Stimulated activated CD8-positive, alpha-beta memory T cell treated with anti-CD3 and anti-CD28 coated beads, Interleukin-4, amount 100 ng/mL, for 4 hours (primary cell): Measurements from ENCODE around the gene DALRD3.
"Not testable (repeated sequence)": the region's sequence is repeated elsewhere in the genome, so short reads cannot be mapped to it uniquely, and the experiment has no call there.

Experiments used
- DNase-seq, 2 donors: peaks; one replicate each; pipeline ENCODE4 v3.0.0-alpha.2; 2020; ENCODE audit warnings: low read depth in 2 of 2, low spot score in 1 of 2

The DALRD3 gene

DNA sequence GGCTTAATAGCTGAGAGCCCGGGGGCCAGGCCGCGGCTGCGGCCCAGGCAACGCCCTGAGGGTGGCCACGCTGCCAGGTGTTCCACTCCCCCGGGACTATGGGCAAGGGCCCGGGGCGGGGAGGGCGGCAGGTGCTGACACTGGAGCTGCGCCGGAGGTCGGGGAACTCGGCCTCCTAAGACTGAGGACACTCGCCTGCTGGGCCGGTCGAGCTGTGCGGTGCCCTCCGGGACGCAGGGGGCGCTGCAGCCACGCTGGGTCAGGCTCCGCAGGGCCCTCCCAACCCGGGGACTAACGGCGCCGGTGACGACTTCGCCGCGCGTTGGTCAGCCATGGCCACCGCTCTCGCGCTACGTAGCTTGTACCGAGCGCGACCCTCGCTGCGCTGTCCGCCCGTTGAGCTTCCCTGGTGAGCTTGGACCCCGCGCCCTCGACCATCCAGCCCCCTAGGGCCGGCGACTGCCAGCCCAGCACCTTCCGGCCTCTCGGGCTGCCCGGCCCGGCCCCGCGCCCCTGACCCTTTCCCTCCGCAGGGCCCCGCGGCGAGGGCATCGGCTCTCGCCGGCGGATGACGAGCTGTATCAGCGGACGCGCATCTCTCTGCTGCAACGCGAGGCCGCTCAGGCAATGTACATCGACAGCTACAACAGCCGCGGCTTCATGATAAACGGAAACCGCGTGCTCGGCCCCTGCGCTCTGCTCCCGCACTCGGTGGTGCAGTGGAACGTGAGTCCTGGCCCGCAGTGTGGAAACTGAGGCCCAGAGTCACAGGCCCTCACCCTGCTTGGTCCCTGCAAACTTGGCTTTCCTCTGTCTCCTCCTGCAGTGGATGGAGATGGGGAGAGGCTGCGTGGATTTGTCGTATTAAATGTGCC is 3.7 kb upstream of the DALRD3 start, which contains the start of gene NDUFAF3:
Gene NDUFAF3 (plus strand): TSS at position 309 of the 875 bp plus-strand sequence. CDS start 24 bp downstream, at position 333.
- peak; percentile 74 to 81 for DNase-seq

DNA sequence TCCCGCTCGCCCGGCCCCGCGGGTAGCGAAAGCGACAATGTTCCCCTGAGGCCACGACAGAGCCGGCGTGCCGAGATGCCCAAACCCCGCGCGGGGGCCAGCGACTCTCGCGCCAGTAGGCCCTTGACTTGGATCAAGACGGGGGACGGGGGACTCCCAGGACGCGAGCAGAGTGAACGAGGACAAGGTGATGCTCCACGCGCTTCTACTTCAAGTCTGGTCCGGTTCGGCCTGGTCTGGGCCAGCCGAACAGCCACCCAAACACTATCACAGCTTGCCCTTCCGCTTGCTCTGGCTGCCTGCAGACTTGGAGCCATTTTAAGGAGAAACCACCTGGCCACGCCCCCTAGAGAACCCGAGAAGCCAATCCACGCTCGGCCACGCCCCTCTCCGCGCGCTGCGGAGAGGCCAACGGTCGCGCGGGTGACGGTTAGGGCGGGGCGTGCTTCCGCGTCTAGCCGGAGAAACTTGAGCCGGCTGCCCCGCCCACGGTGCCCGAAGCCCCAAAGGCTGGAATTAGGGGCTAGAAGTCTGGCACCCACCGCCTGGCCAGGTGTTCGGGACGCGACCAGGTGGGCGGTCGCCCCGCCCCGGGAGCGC is 2.9 kb upstream of the DALRD3 start:
- peak; percentile 94 to 96 for DNase-seq

DNA sequence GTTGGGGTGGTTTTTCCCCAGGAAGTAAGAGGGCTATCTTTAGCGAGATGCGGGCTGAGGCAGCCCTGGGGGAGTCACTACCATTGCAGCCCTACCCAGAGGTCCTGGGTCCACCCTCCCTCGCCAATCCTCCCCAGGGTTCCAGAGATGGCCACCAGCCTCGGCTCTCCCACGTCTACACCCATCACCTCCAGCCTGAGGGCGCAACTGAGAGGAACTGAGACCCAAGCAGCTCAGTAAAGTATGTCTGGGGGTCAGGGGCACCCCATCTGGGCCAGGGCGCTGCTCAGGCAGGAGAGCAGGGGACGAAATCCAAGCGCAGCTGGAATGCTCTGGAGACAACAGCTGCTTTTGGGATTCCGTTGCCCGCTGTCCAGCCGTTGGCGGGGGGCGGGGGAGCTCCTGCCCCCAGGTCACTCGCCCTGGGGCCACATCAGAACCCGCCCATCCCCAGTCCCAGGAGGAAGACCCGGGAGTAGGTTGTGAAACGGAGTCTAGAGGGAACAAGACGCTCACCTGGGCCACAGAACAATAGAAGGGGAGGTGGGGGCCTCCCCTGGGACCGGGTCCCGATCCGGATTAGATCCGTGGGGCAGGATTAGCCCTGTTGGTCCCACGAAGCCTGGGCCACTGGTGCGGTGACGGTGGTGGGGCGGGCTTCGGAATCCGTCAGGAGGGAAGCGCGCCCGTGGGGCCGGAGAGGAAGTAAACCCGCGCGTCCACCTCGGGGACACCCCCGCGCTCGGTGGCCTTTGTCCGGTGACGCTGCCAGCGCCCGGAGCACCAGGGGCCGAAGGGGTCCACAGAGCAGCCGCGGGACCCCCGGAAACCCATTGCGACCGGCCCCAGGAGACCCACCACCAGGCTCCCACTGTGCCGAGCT is 2.2 kb upstream of the DALRD3 start:
- no peak for DNase-seq

DNA sequence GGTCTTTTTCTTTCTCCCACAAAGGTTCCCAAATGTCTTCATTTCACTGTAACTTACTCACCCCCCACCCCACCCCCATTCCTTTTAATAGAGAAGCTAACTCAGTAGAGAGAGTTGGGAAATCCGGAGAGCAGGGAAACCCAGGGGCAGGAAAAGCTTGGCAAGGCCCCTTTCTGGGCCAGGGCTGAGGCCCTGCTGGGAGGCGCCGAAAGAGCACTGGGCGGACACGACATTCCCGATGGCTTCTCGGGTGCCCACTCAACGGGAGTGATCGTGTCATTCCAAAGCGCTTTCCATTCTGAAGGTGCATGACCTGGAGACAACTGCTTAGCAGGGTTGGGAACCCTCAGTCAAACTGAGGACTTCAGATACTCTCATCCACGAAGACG is 1.6 kb upstream of the DALRD3 start:
- no peak for DNase-seq

DNA sequence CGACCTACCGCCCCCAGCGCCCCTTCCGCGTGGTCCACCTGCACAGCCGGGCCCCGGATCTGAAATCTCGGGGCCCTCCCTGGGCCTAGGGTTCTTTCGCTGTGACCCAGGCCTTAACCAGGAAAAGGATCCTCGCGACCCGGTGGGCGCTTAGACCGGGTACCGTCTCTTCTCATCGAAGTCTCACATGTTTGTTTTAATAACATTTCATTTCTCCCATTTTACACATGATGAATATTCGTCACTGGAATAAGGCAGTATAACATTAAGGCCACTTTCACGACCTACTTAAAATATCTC is 277 bp upstream of the DALRD3 start:
- DNase-seq, result no peak

DNA sequence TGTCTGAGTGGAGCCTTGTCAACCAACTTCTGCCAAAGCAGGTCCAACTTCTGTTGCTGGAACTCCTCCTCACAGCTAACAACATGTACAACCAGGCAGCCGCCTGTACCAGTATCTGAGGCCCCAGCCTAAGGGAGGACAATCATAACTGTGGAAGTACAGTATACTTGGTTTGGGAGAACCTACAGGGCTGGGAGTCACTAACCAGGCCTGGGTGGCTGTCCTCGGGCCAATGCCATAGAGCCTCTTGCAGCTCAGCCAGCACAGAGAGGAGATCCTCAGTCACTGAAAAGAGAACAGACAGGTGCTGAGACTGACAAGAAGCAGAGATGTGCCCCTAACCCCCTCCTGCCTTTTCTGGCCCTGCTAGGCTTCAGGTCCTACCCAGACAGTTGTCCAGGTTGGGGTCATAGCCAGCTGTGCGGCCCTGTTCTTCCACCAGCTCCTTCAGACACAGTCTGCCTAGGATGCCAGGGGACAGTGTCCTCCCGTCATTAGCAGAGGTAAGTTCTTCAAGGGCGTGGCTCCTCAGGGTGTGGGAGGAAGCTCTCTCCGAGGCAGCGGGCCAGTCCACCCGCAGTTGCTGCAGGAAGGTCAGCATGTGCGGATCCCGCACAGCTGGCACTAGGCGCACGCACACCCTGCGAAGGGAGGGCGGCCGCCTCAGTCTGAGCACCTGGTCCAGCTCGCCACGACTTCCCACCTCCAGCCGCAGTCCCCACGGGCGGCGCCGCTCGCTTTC is 980 bp downstream of the DALRD3 start:
- DNase-seq, result no peak

DNA sequence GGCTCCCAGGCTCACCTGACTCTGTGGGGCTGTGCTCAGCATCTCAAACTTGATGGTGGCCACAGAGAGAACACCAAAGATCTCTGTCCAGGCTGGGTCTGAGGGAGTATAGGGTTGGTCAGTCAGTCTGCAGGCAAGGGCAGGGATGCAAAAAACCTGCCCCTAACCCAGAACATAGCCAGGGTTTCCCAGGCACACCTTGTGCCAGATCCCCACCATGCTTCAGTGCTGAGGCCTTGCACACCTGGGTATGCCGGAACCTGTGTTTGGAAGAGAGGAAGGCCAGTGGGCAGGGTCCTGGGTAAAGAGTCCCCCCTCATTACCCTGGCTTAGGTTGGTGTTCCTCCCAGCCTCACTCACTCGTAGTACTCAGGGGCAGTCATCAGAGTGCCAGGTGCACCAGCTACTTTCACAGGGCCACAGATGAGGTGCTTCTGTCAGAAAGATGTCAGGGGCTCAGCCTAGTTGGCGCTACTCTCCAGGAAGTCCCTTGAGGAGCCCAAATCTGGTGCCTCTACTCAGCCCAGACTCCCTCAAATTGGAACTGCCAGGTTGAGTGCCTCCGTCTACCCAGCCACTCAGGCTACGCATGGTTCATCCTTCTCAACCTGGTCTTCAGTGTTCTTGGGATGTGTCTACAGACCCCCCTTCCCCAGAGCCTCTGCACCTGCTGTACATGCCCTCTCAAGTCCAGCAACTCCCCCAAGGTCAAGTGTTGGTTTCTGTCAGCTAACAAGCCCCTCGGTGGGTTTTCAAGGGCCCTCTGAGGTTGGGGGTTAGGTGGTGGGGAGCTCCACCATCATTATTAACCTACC is 1.8 kb downstream of the DALRD3 start:
- DNase-seq, result no peak

DNA sequence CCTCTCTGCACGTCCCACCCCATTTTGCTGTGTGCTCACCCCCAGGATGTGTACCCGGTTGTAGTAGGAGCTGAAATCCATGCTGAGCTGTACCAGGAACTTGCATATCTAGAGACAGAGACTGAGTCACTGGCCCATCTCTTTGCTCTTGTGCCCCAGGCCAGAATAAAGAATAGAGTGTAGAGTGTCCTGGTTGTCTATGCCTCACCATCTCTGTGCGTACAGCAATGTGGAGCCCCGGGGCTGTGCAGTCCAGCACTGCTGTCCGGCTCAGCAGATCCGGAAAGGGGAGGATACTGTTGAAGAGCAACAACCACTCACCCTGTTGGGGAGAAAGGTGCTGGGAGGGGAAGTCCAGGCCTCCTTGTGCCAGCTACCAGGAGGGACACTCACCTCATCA is 2.6 kb downstream of the DALRD3 start:
- DNase-seq, result no peak

DNA sequence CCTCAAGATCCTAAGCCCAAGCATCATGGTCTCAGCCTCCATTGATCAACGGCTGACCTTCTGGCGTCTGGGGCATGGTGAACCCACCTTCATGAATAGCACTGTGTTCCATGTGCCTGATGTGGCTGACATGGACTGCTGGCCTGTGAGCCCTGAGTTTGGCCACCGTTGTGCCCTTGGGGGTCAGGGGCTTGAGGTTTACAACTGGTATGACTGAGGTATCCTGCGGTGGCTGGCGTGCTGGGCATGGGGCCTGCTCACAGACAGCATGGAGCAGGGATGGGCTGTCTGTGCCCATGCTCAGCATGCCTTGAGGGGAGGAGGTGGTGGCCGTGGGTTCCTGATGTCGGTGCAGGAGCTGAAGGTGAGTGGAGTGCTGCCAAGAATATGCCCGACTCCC is 3.3 kb downstream of the DALRD3 start:
- DNase-seq, result no peak

DNA sequence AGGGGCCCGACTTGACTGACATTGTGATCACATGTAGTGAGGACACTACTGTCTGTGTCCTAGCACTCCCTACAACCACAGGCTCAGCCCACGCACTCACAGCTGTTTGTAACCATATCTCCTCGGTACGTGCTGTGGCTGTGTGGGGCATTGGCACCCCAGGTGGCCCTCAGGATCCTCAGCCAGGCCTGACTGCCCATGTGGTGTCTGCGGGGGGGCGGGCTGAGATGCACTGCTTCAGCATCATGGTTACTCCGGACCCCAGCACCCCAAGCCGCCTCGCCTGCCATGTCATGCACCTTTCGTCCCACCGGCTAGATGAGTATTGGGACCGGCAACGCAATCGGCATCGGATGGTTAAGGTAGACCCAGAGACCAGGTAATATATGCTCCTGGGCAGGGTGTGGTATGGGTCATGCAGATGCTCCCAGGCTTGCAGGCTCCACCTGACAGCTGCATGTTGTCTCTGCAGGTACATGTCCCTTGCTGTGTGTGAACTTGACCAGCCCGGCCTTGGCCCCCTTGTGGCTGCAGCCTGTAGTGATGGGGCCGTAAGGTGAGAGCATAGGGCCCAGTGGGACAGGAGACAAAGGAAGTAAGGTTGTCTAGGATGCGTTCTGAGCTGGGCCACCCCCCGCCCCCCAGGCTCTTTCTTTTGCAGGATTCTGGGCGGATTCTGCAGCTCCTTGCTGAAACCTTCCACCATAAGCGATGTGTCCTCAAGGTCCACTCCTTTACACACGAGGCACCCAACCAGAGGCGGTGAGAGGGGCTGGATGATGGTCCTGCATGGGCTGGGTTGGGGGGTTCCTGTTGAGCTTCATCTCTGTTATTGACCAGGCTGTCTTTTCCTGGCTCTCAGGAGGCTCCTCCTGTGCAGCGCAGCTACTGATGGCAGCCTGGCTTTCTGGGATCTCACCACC is 4.4 kb downstream of the DALRD3 start:
- no peak for DNase-seq

DNA sequence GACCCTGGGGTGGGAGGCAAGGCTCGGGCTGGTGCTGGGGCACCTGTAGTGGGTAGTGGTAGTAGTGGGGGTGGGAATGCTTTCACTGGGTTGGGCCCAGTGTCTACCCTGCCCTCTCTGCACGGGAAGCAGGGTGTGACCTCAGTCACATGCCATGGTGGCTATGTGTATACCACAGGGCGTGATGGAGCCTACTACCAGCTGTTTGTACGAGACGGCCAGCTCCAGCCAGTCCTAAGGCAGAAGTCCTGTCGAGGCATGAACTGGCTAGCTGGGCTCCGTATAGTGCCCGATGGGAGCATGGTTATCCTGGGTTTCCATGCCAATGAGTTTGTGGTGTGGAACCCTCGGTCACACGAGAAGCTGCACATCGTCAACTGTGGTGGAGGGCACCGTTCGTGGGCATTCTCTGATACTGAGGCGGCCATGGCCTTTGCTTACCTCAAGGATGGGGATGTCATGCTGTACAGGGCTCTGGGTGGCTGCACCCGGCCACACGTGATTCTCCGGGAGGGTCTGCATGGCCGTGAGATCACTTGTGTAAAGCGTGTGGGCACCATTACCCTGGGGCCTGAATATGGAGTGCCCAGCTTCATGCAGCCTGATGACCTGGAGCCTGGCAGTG is 5.2 kb downstream of the DALRD3 start:
- no peak for DNase-seq

DNA sequence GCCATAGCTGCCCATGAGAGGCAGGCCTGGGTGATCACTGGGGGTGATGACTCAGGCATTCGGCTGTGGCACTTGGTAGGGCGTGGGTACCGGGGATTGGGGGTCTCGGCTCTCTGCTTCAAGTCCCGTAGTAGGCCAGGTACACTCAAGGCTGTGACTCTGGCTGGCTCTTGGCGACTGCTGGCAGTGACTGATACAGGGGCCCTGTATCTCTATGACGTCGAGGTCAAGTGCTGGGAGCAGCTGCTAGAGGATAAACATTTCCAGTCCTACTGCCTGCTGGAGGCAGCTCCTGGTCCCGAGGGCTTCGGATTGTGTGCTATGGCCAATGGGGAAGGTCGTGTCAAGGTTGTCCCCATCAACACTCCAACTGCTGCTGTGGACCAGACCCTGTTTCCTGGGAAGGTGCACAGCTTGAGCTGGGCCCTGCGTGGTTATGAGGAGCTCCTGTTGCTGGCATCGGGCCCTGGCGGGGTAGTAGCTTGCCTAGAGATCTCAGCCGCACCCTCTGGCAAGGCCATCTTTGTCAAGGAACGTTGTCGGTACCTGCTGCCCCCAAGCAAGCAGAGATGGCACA is 5.9 kb downstream of the DALRD3 start:
- DNase-seq, result no peak

DNA sequence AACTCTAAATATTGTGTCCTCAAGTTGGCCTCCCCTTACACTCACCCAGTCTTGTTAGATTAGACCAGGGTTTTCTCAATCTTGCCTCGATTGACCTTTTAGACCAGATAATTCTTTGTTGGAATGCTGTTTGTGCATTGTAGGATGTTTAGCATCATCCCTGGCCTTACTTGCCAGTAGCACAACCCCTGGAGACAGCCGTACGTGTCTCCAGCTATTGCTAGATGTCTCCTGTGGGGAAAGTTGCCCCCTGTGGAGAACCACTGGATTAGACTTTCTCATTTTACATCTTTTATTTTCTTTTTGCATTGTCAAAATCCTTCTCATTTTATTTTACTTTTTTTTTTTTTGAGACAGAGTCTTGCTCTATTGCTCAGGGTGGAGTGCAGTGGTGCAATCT is 9.0 kb downstream of the DALRD3 start:
- DNase-seq, result no peak

DNA sequence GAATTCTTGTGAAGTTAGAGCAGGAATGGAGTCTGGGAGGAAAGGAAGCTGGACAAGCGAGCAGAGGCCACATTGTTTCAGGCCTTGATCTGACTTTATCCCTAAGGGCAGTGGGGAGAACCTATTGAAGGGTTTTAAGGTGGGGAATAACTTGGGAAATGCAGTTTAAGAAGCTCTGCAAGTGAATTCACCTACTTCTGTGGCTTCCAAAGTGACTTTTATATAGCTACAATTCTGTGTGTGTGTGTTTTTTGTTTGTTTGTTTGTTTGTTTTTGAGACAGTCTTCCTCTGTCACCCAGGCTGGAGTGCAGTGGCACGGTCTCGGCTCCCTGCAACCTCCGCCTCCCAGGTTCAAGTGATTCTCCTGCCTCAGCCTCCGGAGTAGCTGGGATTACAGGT is 9.8 kb downstream of the DALRD3 start:
- DNase-seq, result not testable (repeated sequence)

DNA sequence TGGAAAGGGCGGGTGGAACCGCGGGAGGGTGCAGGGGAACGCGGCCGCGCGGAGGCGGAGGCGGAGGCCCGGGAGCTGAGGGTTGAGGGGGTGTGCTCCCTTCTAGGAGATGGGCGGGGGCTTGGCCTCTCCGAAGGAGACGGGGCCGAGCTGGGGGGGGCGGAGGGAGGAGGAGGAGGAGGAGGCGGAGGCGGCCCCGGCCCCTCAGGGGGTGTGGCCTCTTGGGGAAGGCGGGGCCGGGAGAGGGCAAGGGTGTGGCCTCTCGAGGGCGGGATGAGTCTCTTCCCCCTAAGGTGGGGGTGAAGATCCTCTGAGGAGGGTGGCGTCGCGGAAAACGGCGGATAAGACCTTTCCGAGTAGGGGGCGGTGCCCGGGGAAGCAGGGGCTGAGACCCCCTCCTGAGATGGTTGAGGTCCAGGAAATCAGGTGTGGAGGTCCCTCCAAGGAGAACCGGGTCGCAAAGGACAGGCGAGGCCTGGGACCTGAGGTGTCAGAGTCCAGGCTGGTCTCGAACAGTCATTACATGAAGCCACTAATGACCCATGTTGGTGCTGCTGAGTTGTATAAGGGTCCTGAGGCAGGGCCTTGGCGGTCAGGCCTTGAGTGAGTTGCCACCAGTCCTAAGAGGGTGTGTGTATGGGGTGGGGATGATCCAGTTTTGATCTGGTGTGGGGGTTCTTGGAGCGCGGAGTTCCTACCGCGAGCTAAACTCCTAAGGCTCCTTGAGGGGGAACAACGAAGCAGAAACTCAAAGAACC is 10.4 kb downstream of the DALRD3 start:
- DNase-seq, result peak; percentile 80 to 82

DNA sequence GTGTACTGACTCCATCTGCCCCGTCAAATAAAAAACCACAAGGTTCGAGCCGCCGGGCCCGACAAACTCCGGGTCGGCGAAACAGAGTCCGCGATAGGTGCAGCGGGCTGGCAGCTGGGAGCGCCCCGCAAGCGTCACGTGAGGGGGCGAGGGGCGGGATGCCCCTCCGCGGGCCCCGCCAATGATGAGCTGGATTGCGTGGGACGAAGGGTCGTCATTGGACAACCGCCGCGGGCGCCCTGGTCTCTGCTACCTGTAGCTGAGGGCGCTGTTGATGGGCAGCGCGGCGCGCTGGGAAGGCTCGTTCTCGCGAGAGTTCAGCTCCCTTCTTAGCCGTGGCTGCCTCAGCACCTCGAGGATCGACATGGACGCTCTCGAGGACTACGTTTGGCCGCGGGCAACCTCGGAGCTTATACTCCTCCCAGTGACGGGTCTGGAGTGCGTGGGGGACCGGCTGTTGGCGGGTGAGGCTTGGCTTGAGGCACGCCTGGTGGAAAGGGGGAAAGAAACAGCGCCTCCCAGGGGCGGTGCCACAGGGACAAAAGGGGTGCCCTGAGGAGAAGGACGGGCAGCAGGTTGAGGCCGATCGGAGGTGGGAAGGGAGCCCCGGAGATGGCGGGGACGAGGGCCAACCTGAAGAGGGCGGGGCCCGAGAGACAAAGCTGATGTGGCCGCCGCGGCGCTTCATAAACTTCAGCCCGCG is 11.2 kb downstream of the DALRD3 start, which contains the start of gene WDR6:
Gene WDR6 (plus strand): TSS at position 324 of the 703 bp plus-strand sequence. CDS start 41 bp downstream, at position 365.
- DNase-seq, result peak; percentile 89 to 95
